Amniotic epithelial cell (primary cell): ENCODE measurements around the gene KMT5B.

Experiments
- DNase-seq: peaks from one replicate; pipeline ENCODE4 v3.0.0-alpha.2; 2010; ENCODE audit warnings: low read depth

Gene KMT5B

GRCh38 chr11:68142441-68143309 lies 70.4 kb downstream of the KMT5B start:
- DNase-seq: no peak

GRCh38 chr11:68142028-68142412 lies 71.1 kb downstream of the KMT5B start:
- DNase-seq: no peak

GRCh38 chr11:68141246-68142027 lies 71.7 kb downstream of the KMT5B start:
- DNase-seq: no peak

DNA sequence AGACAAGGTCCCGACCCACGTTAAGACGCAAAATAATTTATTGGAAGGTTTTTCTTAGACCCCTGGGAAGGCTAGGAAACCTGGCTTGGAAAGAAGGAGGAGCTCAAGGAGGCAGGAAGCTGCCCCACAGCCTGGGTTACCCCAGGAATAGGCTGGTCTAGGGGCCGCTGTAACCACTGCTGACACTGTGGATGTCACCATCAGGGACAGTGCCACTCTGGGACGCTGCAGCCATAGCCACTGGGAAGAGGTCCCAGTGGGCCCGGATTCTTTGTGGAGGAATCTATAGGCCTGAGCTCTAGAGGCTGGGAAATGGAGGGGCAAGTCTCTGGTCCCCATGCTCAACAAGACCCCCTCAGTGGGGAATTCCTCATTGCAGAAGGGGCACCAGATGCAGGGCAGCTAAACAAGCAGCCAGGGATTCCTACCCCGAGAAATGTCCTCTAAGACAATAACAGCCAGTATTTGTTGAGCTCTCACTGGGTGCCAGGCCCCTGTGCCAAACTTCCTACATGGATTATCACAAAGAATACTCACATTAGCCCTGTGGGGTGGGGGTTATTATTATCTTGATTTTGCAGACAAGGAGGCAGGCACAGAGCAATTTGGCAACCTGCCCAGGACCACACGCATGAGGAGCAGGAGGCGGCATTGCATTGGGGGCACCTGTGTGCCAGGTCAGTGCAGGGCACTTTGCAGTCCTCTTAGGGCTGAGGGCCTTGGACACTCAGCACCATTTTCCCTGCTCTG lies 72.4 kb downstream of the KMT5B start:
- DNase-seq: no peak

- no peak for DNase-seq
Measured at GRCh38 chr11:68138237-68138636, 74.9 kb downstream of the KMT5B start.

DNA sequence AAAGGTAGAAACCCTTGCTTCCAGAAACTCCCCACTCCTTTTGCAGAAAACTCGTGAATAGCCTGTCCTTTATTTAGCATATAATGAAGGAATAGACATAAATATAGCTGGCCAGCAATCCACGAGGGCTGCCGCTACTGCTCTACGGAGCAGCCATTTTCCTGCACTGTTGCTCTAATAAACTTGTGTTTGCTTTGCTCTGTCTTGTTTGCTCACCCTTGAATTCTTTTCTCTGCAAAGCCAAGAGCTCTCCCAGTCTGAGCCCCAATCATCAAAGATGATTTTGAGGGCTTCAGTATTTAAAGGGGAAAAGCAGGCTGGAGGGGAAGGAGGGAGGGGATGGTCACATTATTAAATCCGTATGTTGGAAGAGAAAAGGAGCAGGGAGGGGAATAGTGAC lies 75.3 kb downstream of the KMT5B start:
- no peak for DNase-seq

DNA sequence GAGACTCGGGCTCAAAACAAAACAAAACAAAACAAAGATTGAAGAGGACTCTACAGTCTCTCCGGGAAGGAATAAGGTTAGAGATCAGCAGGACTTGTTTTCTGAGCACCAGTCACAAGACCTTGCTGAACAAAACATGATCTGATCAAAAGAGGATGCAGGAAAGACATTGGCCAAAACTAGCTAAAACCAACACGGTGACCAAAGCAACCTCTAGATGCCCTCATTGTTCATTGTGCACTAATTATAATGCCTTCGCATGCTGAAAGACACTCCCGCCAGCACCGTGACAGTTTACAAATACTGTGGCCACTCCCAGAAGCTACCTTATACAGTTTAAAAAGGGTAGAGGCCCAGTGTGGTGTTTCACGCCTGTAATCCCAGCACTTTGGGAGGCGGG lies 76.2 kb downstream of the KMT5B start:
- no peak for DNase-seq

DNA sequence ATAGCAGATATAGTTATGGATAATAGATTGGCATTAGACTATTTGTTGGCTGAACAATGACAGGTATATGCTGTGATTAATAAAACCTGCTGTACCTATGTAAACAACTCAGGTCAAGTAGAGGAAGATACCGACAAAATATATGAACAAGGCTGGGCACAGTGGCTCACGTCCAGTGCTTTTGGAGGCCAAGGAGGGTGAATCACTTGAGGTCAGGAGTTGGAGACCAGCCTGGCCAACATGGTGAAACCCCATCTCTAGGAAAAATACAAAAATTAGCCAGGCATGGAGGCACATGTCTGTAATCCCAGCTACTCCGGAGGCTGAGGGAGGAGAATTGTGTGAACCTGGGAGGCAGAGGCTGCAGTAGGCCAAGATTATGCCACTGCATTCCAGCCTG lies 77.9 kb downstream of the KMT5B start:
- DNase-seq: no peak

- no peak for DNase-seq
Measured at GRCh38 chr11:68133761-68134160, 79.3 kb downstream of the KMT5B start.

DNA sequence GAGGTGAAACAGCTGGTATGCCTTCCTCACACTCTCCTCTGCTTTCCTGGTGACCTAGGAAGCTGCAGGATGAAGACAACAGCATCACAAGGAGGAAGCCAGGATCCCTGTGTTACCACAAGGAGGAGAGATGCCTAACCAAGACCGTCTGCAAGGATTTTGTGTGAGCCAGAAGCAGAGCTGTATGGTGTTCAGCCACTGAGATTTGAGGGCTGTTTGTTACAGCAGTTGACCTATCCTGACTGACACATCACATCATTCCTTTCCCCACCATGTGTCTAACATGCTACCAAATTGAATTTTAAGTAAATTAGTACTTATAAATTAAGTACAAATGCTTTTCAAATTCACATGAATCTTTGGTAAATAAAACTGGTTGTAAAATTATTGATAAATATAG lies 83.0 kb downstream of the KMT5B start:
- no peak for DNase-seq

DNA sequence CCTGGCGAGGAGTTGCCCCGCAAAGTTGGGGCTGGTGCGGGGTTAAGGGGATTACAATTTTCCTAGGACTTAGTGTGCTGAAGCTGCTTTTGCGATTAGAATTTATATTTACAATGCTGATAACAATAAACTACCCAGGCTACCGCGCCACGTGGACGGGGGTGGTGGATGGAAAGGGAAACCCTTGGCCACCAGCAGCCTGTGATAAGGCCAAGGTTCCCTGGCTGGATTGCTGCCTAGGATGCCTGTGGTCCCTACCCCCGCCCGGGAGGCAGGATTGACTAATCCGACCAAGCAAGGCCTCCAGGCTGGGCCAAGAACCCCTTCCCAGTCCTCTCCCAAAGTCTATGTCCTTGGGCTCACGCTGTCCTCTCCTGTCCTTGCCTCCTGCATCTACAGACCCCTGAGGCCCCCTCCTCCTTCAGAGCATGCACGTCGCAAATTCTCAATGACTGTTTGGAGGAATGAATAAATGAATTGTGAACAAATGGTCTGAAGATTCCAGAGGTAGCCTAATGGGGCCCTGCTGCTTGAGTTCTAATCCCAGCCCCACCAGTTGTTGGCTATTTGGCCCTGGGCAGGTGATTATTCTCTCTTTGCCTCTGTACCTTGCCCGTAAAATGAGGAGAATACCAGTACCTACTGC lies 84.3 kb downstream of the KMT5B start:
- peak; percentile 98 for DNase-seq

GRCh38 chr11:68127714-68128681 lies 85.1 kb downstream of the KMT5B start:
- DNase-seq: peak; percentile 85

GRCh38 chr11:68125164-68125563 lies 87.9 kb downstream of the KMT5B start:
- no peak for DNase-seq

DNA sequence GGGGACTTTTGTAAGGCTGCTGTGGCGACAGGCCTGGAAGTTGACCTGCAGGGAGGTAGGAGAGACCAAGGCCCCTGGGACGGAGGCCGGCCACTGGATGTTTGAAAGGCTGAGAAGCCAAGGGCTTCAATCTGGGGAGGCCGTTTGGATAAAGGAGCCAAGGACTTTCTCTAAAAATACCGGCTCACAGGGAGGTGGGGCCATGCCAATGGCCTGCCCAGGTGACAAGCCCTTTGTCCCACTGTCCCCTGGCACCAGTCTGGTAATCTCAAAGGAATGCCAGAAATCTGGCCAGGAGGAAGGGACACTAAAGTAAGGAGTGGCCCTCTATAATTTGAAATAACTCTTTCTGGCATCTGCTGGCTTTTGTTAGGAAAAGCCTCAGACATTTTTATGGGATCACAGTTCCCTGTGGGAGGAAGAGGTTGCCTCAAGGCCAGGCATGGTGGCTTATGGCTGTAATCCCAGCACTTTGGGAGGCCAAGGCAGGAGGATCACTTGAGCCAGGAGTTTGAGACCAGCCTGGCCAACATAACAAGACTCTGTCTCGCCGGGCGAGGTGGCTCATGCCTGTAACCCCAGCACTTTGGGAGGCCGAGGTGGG lies 90.1 kb downstream of the KMT5B start:
- DNase-seq: no peak

DNA sequence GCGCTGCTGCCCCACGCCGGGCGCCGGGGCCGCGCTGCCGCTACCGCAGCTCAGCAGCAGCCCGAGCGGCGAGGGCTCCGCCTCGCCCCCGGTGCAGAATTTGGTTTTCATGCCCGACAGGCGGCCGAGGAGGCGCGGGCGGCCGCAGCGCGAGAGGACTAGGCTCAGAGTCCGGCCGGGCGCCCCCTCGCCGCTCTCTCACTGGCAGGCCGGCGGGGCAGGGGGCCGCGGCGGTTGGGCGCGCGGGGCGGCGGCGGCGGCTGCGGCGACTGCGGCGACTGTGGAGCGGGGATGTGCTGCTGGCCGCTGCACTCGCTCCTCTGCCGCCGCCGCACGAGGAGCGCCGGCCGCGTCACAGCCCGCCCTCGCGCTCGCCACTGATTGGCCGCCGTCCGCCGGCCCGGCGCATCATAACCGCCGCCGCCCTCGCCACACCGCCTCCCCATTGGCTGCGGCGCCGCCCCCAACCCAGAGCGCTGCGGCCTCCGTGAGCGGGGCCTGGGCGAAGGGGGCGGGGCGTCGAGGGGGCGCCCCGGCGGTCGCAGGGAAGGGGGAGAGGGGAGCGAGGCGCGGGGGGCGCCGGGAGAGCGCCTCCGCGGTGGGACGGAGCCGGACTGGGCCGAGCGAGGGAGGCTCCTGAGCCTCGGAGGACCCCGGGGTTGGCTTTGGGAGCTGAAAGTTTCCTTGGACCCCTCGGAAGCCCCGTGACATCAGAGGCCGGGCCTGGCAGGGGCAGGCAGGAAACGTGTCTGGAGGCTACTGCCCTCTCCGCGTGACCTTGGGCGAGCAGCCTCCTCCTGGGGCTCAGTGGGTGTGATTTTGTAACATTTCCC lies 91.8 kb downstream of the KMT5B start, which contains the start of gene CHKA:
Gene CHKA, minus strand, starts transcription at position 322 of the 833 bp plus-strand sequence. Its CDS starts 211 bp downstream, at position 111.
- DNase-seq: peak; percentile 77

DNA sequence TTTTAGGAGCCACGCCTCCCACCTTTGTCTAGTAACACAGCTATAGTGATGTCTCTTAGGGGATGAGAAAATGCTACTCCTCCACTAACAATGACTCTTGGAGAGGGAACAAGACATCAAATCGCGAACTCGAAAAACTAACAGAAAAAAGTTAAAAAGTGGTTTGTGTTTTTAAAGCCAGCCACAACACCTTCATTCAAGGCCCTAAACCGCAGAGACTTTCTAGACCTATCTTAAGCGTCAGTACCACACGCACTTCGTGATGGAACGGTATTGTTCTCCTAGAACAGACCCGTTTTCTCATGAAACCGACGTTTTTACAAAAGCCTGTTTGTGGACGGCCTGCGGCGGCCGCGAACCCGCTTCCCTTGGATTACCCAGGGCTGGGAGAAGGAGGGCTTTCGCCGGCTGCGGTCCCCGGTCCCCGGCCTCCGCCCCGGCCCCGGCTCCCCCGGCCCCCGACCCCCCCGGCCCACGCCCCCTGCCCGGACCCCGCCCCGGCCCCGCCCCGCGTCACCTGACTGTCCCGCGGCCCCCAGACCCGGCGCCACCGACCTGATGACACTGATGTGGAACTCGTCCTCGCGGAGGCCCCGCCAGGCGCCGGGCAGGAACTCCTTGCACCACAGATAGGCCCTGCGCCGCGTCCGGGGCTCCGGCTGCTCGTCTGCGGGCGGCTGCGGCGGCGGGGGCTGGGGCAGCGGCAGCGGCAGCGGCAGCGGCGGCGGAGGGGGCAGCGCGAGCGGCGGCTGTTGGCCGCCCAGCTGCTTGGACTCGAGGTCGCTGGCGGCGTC lies 92.6 kb downstream of the KMT5B start:
- DNase-seq: peak; percentile 26

DNA sequence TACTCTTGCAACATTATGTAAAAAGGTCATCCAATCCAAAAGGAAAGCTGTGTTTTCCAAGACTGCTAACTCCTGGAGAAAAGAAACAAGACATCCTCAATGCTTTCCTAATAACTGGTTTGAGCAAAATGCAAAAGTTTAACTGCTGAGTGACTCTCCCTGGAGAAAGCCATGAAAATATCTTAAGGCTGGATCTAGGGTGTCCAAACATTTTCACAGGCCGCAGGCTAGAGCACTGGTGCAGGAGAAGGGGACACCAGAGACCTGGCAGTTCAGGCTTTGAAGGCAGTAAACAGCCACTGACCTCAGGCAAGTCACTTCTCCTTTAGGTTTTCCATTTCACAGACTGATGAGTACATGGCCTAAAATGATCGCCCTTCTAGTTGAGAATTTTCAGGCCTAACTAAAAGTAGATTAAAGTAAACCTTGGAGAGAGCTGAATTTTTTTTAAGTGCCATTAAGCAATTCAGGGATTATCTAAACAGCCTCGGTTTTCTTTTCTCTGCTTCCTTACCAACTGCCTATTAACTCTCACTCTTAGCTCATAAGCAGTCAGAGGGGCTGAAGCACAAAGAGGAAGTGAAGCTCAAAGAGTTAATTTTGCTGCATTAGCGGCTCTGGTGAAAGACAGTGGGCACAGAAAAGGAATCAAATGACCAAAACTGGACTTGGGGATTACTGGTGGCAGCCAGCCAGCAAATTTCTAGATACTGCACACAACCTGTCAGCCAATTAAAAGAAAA lies 94.2 kb downstream of the KMT5B start:
- peak; percentile 60 for DNase-seq
